H1 (cell line): ENCODE results near the gene TIMM10B. TPM values are rescaled to one million over a fixed set of nuclear protein-coding genes. Genes with fewer than 3 reads are reported as not detected.

Source experiments
- CTCF ChIA-PET: fragments of 300-600 bp; sonication (Branson Sonifier 250); formaldehyde crosslinking; loops from one replicate; lab custom pipeline; 2021; ENCODE audit not compliant: partially characterized antibody; lab: Charles Lee
- POLR2A ChIA-PET: fragments of 300-600 bp; sonication (Branson Sonifier 250); formaldehyde crosslinking; loops from one replicate; lab custom pipeline; 2021; ENCODE audit warnings: inconsistent platforms; ENCODE audit not compliant: partially characterized antibody; lab: Charles Lee
- DNase-seq, 2 experiments: peaks; one replicate each; pipeline versions ENCODE4 v3.0.0 to v3.0.0-alpha.2; 2010 to 2022; ENCODE audit warnings: low spot score in 2 of 2, low read depth in 1 of 2, mixed read lengths in 1 of 2
- FAIRE-seq: peaks from 2 replicates; lab custom pipeline; 2011; peaks lifted over from hg19 to GRCh38; lab: Jason Lieb, UNC
- H2AFZ ChIP-seq: 2 replicates; pipeline ENCODE4 v1.8.1; 2012; ENCODE audit warnings: low read length, inconsistent platforms
- H2AK5ac ChIP-seq: 2 replicates; pipeline ENCODE4 v1.6.1; 2013; ENCODE audit warnings: low read depth, low read length
- H2BK120ac ChIP-seq: replicated peaks from 2 replicates; pipeline ENCODE3; 2013; ENCODE audit warnings: low read depth, low read length, inconsistent platforms
- H2BK12ac ChIP-seq: 2 replicates; pipeline ENCODE4 v1.6.1; 2013; ENCODE audit warnings: low read depth, low read length
- H2BK15ac ChIP-seq: 2 replicates; pipeline ENCODE4 v1.6.1; 2013; ENCODE audit warnings: low read length
- H2BK20ac ChIP-seq: 2 replicates; pipeline ENCODE4 v1.6.1; 2013; ENCODE audit warnings: low read length
- H2BK5ac ChIP-seq: 2 replicates; pipeline ENCODE4 v1.6.1; 2013; ENCODE audit warnings: low read depth, low read length
- H3K14ac ChIP-seq: 2 replicates; pipeline ENCODE4 v1.6.1; 2013; ENCODE audit warnings: inconsistent platforms; ENCODE audit not compliant: insufficient read length
- H3K18ac ChIP-seq: 2 replicates; pipeline ENCODE4 v1.6.1; 2013; ENCODE audit warnings: low read length; ENCODE audit errors: extremely low read depth
- H3K23ac ChIP-seq: 2 replicates; pipeline ENCODE4 v1.6.1; 2013; ENCODE audit warnings: inconsistent platforms; ENCODE audit not compliant: insufficient read length
- H3K23me2 ChIP-seq: 2 replicates; pipeline ENCODE4 v1.6.1; 2013; ENCODE audit warnings: low read depth, low read length
- H3K27ac ChIP-seq: 2 replicates; pipeline ENCODE4 v1.6.1; 2011; ENCODE audit warnings: low read depth, low read length, inconsistent platforms
- H3K27me3 ChIP-seq, 4 experiments: replicated peaks in 1 of 4; 1 replicate in 1 of 4; 2 replicates in 3 of 4; pipeline versions ENCODE4 v1.6.1 to v1.8.1; 2011 to 2013; ENCODE audit warnings: low read length in 3 of 4, mild to moderate bottlenecking in 3 of 4, inconsistent platforms in 2 of 4, mixed read lengths in 2 of 4, moderate library complexity in 1 of 4; ENCODE audit not compliant: control insufficient read depth in 3 of 4, insufficient read depth in 3 of 4; ENCODE audit errors: extremely low read depth in 1 of 4
- H3K36me3 ChIP-seq, 4 experiments: 2 replicates each; pipeline versions ENCODE4 v1.6.1 to v1.8.1; 2011 to 2013; ENCODE audit warnings: mild to moderate bottlenecking in 4 of 4, low read length in 3 of 4, moderate library complexity in 2 of 4, control low read depth in 1 of 4, inconsistent platforms in 1 of 4; ENCODE audit not compliant: insufficient read depth in 4 of 4, control insufficient read depth in 2 of 4
- H3K4ac ChIP-seq: replicated peaks from 2 replicates; pipeline ENCODE3; 2013; ENCODE audit warnings: low read length, low read depth, mixed read lengths, inconsistent platforms; ENCODE audit not compliant: insufficient read length
- H3K4me1 ChIP-seq, 4 experiments: replicated peaks in 1 of 4; 1 replicate in 1 of 4; 2 replicates in 3 of 4; pipeline versions ENCODE4 v1.6.1 to v1.8.1; 2011 to 2013; ENCODE audit warnings: low read length in 3 of 4, inconsistent platforms in 2 of 4, mixed read lengths in 1 of 4; ENCODE audit not compliant: insufficient read depth in 4 of 4, control insufficient read depth in 3 of 4
- H3K4me2 ChIP-seq, 2 experiments: 2 replicates each; pipeline versions ENCODE4 v1.6.1 to v1.8.1; 2011 to 2013; ENCODE audit warnings: low read depth in 2 of 2, low read length in 2 of 2, control low read depth in 1 of 2, inconsistent platforms in 1 of 2, mild to moderate bottlenecking in 1 of 2; ENCODE audit not compliant: insufficient read depth in 1 of 2
- H3K4me3 ChIP-seq, 4 experiments: fragments of 200-600, 300-600 bp in 1 of 4; sonication (generic), shearing (Covaris generic), sonication (Bioruptor Twin) in 1 of 4; 2 replicates each; pipeline versions ENCODE4 v1.5.1 to v1.8.1; 2011 to 2016; ENCODE audit warnings: low read length in 4 of 4, low read depth in 3 of 4, control low read depth in 2 of 4, inconsistent platforms in 2 of 4, mild to moderate bottlenecking in 2 of 4, mixed read lengths in 1 of 4, moderate library complexity in 1 of 4; ENCODE audit not compliant: insufficient read depth in 2 of 4; ENCODE audit errors: extremely low read depth in 1 of 4
- H3K56ac ChIP-seq: replicated peaks from 2 replicates; pipeline ENCODE3; 2013; ENCODE audit warnings: low read depth, mild to moderate bottlenecking, mixed read lengths, low read length, inconsistent platforms; ENCODE audit not compliant: insufficient read length
- H3K79me1 ChIP-seq: 2 replicates; pipeline ENCODE4 v1.6.1; 2013; ENCODE audit warnings: low read depth, low read length, control low read depth
- H3K79me2 ChIP-seq, 2 experiments: 2 replicates each; pipeline versions ENCODE4 v1.6.1 to v1.8.1; 2012 to 2013; ENCODE audit warnings: low read length in 2 of 2, mild to moderate bottlenecking in 2 of 2, inconsistent platforms in 1 of 2; ENCODE audit not compliant: insufficient read depth in 2 of 2, control insufficient read depth in 1 of 2
- H3K9ac ChIP-seq, 4 experiments: replicated peaks in 1 of 4; 1 replicate in 1 of 4; 2 replicates in 3 of 4; pipeline versions ENCODE4 v1.6.1 to v1.8.1; 2011 to 2013; ENCODE audit warnings: low read depth in 3 of 4, low read length in 3 of 4, control low read depth in 2 of 4, mild to moderate bottlenecking in 2 of 4, moderate library complexity in 2 of 4, inconsistent platforms in 1 of 4; ENCODE audit errors: extremely low read depth in 1 of 4
- H3K9me3 ChIP-seq, 2 experiments: 2 replicates each; pipeline versions ENCODE4 v1.6.1 to v1.8.1; 2012 to 2013; ENCODE audit warnings: mild to moderate bottlenecking in 2 of 2, moderate library complexity in 2 of 2, control low read depth in 1 of 2, inconsistent platforms in 1 of 2, low read depth in 1 of 2, low read length in 1 of 2, mixed read lengths in 1 of 2; ENCODE audit not compliant: insufficient read depth in 2 of 2
- H4K20me1 ChIP-seq, 2 experiments: replicated peaks in 1 of 2; 2 replicates each; pipeline versions ENCODE3 to v1.8.1; 2011 to 2013; ENCODE audit warnings: inconsistent platforms in 2 of 2, low read length in 2 of 2, mild to moderate bottlenecking in 1 of 2; ENCODE audit not compliant: insufficient read depth in 2 of 2, control insufficient read depth in 1 of 2
- H4K5ac ChIP-seq: 2 replicates; pipeline ENCODE4 v1.6.1; 2013; ENCODE audit warnings: low read length, low read depth, mixed read lengths, inconsistent platforms; ENCODE audit not compliant: insufficient read length
- H4K8ac ChIP-seq: 2 replicates; pipeline ENCODE4 v1.8.0; 2013; ENCODE audit warnings: mild to moderate bottlenecking, moderate library complexity, low read length, inconsistent platforms; ENCODE audit not compliant: insufficient read depth; ENCODE audit errors: extremely low read depth
- H4K91ac ChIP-seq: replicated peaks from 2 replicates; pipeline ENCODE3; 2013; ENCODE audit warnings: low read length, mixed read lengths, inconsistent platforms; ENCODE audit not compliant: insufficient read length
- CTBP2 ChIP-seq: IDR thresholded peaks from 2 replicates; pipeline ENCODE4 v1.7.0; 2011; ENCODE audit warnings: borderline replicate concordance, mild to moderate bottlenecking, moderate library complexity, mixed read lengths, low read length; ENCODE audit not compliant: insufficient read depth, insufficient read length
- KDM5A ChIP-seq: fragments of 200-600 bp; IDR thresholded peaks from 2 replicates; pipeline ENCODE4 v1.7.1; 2012; ENCODE audit warnings: mild to moderate bottlenecking, low read length, inconsistent platforms, mixed read lengths
- POLR2AphosphoS5 ChIP-seq: IDR thresholded peaks from 2 replicates; pipeline ENCODE4 v1.6.1; 2011; ENCODE audit warnings: low read depth, low read length
- SUZ12 ChIP-seq: fragments of 200-600 bp; sonication (generic); IDR thresholded peaks from 2 replicates; pipeline ENCODE4 v1.6.1; 2012; ENCODE audit warnings: mild to moderate bottlenecking, inconsistent platforms, low read length, moderate library complexity, mixed read lengths
- TAF1 ChIP-seq: IDR thresholded peaks from 2 replicates; pipeline ENCODE4 v1.6.1; 2011; ENCODE audit warnings: mild to moderate bottlenecking, low read depth, low read length
- TCF12 ChIP-seq: IDR thresholded peaks from 2 replicates; pipeline ENCODE4 v1.6.1; 2011; ENCODE audit warnings: low read depth, mild to moderate bottlenecking, low read length
- WGBS, 2 experiments: shearing (Covaris generic) in 1 of 2; methylation state at CpG; one replicate each; pipeline versions ENCODE4 v1.1.6 to v1.1.7; 2013 to 2015; ENCODE audit warnings: low lambda C conversion rate in 2 of 2, mixed read lengths in 2 of 2, inconsistent platforms in 1 of 2, low coverage in 1 of 2, missing lambda C conversion rate in 1 of 2; ENCODE audit not compliant: insufficient replicate concordance in 2 of 2, insufficient coverage in 1 of 2, insufficient read length in 1 of 2; ENCODE audit errors: extremely low coverage in 1 of 2, missing lambda C conversion rate in 1 of 2; 5-methylcytosine and 5-hydroxymethylcytosine counted together
- polyA plus RNA-seq, 7 experiments: library from polyadenylated mRNA; depleted of rRNA in 3 of 7; stranded (reverse) in 5 of 7; unstranded in 2 of 7; fragments of >200 nt in 5 of 7; fragments of 200-250 nt in 2 of 7; gene quantifications; 1 replicate in 5 of 7; 2 replicates in 1 of 7; 4 replicates in 1 of 7; pipeline versions ENCODE4 v1.2.1 to v1.2.3, GENCODE V29; 2011 to 2013; ENCODE audit warnings: missing spikeins in 2 of 7, mixed read lengths in 2 of 7
- total RNA-seq: library from RNA; stranded (reverse); fragmentation: NEBNext Ultra II Directional; extraction: Animal tissue kit (Norgen Biotek cat#: 25700); gene quantifications from 2 replicates; pipeline ENCODE4 v1.2.1, GENCODE V29; 2021

Gene TIMM10B
- total and polyA plus RNA-seq, 2 of the 8 experiments (the other 6 are each of a cell fraction or from before 2014, with no cell fraction given): 38.2 to 47.8 TPM

DNA sequence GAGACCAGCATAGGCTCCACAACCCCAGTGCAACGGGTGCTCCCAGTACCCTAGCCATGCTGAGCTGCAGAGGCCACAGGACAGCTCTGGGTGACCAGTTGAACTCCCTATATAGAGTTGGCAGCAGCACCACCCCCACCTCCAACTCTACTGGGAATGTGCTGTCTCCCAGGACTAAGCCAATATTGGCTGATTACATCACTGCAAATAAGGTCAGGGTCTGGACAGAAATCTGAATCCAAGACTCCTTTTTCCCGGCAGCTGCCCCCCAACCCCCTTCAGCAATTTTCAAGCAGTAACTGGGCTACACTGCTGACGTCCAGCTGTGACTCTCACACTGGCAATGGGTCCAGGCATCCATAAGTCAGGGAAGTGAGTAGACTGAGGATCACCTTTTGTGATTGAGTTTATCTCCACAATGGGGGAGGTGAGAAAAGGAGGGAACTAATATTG lies 40.4 kb upstream of the TIMM10B start, which contains the start of gene HPX:
TSS of gene HPX (minus strand) at position 82 of the 453 bp plus-strand sequence. CDS start at position 58, 24 bp downstream.
- Histone ChIP-seq H3K79me2 (no peaks in the 10 kb centered on the region), H3K9me3 (no peaks in the 10 kb centered on the region), H3K9ac (no peak within 1 kb of the TSS), H4K91ac (no peak within 1 kb of the TSS), H4K5ac (no peak within 1 kb of the TSS), H3K79me1 (no peaks in the 10 kb centered on the region), H2AK5ac (no peak within 1 kb of the TSS), H3K27ac (no peak within 1 kb of the TSS), H3K23me2 (no peaks in the 10 kb centered on the region), H3K14ac (no peak within 1 kb of the TSS), H3K23ac (no peak within 1 kb of the TSS), H4K20me1 (no peaks in the 10 kb centered on the region), H3K4me1 (peaks cover 0 to 4% (median 0%) of the 10 kb centered on the region in 4 experiments; a peak in 2 of 7 replicates), H3K4ac (no peak within 1 kb of the TSS), H3K4me3 (no peak within 1 kb of the TSS), H3K56ac (no peak within 1 kb of the TSS), H3K36me3 (no peaks in the 10 kb centered on the region), H2BK5ac (no peak within 1 kb of the TSS)
- CTCF ChIA-PET: interaction anchor here (0.8 to 22.7 kb wide), 20 partner anchors 12 to 181 kb away, joined by 3 to 585 read pairs (median 6); partner anchors contain the start of genes APBB1, ARFIP2, CCKBR and SMPD1
- DNase-seq (no peak), FAIRE-seq (no peak)
- WGBS, 2 experiments: 64% methylated on average over 3 of the region's 3 CpGs; no CpG with 5 or more reads in 1 of the 2 experiments
- POLR2A ChIA-PET: interaction anchor here (1.0 to 2.0 kb wide), 4 partner anchors 11 to 40 kb away, joined by 4 to 7 read pairs (median 6); partner anchors contain the start of genes ARFIP2 and TIMM10B
- TF ChIP-seq CTBP2: no peak
- TF ChIP-seq KDM5A: no peak
- no peak for TF ChIP-seq SUZ12
- no peak for TF ChIP-seq TAF1
- TF ChIP-seq TCF12: no peak
- no peak for TF ChIP-seq POLR2AphosphoS5
- TF ChIP-seq, all 59 proteins: peak for 0
- no peak within 1 kb of the TSS for H2BK120ac ChIP-seq
- H2BK15ac ChIP-seq: no peak within 1 kb of the TSS
- no peak within 1 kb of the TSS for H2BK12ac ChIP-seq
- H2AFZ ChIP-seq: no peak within 1 kb of the TSS
- no peaks in the 10 kb centered on the region for H3K27me3 ChIP-seq
- no peak within 1 kb of the TSS for H3K18ac ChIP-seq
- H3K4me2 ChIP-seq: no peak within 1 kb of the TSS
- H4K8ac ChIP-seq: no peak within 1 kb of the TSS
- H2BK20ac ChIP-seq: no peak within 1 kb of the TSS
